ENCODE data around the gene REV3L.

Gene REV3L

GRCh38 chr6:111487661-111488060 lies 4.6 kb upstream of the REV3L start:
- no peak overlapping the region for H3K27ac Mint-ChIP-seq
- TF ChIP-seq CTCF (IDR thresholded peaks at IDR 0.05), result no peak
- H3K4me1 Mint-ChIP-seq, result peaks cover 32% of the 10 kb centered on the region
- peaks cover 31% of the 10 kb centered on the region for H3K36me3 Mint-ChIP-seq (ENCODE audit: low read depth)
- H3K4me3 Mint-ChIP-seq, result no peak overlapping the region
- DNase-seq, result no peak
- peaks cover 6% of the 10 kb centered on the region for H3K9me3 Mint-ChIP-seq
- no peaks in the 10 kb centered on the region for H3K27me3 Mint-ChIP-seq (ENCODE audit: low read depth, poor library complexity)

DNA sequence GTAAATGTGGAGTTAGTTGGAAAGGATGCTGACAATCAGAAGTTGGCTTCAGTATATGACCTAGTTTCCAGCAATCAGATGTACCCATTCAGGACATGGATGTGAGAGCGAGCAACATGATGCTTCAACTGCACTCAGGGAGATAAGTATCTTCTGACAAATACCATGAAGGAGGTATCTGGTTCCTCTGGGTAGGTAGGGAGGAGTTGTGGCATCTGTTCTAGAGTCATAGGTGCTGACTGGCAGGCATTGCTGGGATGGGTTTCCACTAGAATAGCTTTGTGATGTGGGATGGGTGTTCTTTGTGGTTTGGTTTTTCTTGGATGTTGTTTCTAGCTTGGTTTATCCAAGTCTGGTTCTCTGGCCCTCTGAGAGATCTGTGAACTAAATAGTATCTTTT lies 3.9 kb upstream of the REV3L start:
- no peak for DNase-seq
- no peak overlapping the region for H3K4me3 Mint-ChIP-seq
- peaks cover 34% of the 10 kb centered on the region for H3K4me1 Mint-ChIP-seq
- peaks cover 31% of the 10 kb centered on the region for H3K36me3 Mint-ChIP-seq (ENCODE audit: low read depth)
- peaks cover 6% of the 10 kb centered on the region for H3K9me3 Mint-ChIP-seq
- H3K27ac Mint-ChIP-seq, result no peak overlapping the region
- TF ChIP-seq CTCF (IDR thresholded peaks at IDR 0.05), result no peak
- no peaks in the 10 kb centered on the region for H3K27me3 Mint-ChIP-seq (ENCODE audit: low read depth, poor library complexity)

GRCh38 chr6:111486475-111486874 lies 3.5 kb upstream of the REV3L start:
- Mint-ChIP-seq H3K27me3 (ENCODE audit: low read depth, poor library complexity) (no peaks in the 10 kb centered on the region), H3K27ac (no peak overlapping the region), H3K4me3 (no peak overlapping the region), H3K9me3 (peaks cover 6% of the 10 kb centered on the region), H3K36me3 (ENCODE audit: low read depth) (peaks cover 31% of the 10 kb centered on the region), H3K4me1 (peaks cover 38% of the 10 kb centered on the region)
- no peak for TF ChIP-seq CTCF (IDR thresholded peaks at IDR 0.05)
- no peak for DNase-seq

GRCh38 chr6:111485342-111485741 lies 2.3 kb upstream of the REV3L start:
- peaks cover 6% of the 10 kb centered on the region for H3K9me3 Mint-ChIP-seq
- no peak for TF ChIP-seq CTCF (IDR thresholded peaks at IDR 0.05)
- DNase-seq, result no peak
- H3K36me3 Mint-ChIP-seq (ENCODE audit: low read depth), result peaks cover 31% of the 10 kb centered on the region
- peaks cover 42% of the 10 kb centered on the region for H3K4me1 Mint-ChIP-seq
- H3K27ac Mint-ChIP-seq, result no peak overlapping the region
- H3K4me3 Mint-ChIP-seq, result peak overlapping the region; percentile 72
- H3K27me3 Mint-ChIP-seq (ENCODE audit: low read depth, poor library complexity), result no peaks in the 10 kb centered on the region

DNA sequence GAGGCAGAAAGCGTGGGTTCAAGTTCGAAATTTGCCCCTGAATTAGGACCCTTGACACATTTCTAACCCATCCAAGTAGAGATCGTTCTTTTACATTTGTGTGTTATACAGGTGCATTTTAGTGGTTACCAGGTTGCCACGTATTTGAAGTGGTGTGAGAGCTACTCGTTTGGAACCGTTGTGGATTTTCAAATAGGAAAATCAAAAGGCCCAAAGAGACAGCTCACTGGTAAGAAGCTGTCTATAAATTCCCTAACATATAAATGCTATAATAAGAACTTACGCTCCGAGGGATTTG lies 1.6 kb upstream of the REV3L start:
- peaks cover 41% of the 10 kb centered on the region for H3K4me1 Mint-ChIP-seq
- peak overlapping the region; percentile 99 for H3K27ac Mint-ChIP-seq
- no peak for DNase-seq
- H3K27me3 Mint-ChIP-seq (ENCODE audit: low read depth, poor library complexity), result no peaks in the 10 kb centered on the region
- peaks cover 6% of the 10 kb centered on the region for H3K9me3 Mint-ChIP-seq
- peak overlapping the region; percentile 93 for H3K4me3 Mint-ChIP-seq
- no peak for TF ChIP-seq CTCF (IDR thresholded peaks at IDR 0.05)
- H3K36me3 Mint-ChIP-seq (ENCODE audit: low read depth), result peaks cover 27% of the 10 kb centered on the region

DNA sequence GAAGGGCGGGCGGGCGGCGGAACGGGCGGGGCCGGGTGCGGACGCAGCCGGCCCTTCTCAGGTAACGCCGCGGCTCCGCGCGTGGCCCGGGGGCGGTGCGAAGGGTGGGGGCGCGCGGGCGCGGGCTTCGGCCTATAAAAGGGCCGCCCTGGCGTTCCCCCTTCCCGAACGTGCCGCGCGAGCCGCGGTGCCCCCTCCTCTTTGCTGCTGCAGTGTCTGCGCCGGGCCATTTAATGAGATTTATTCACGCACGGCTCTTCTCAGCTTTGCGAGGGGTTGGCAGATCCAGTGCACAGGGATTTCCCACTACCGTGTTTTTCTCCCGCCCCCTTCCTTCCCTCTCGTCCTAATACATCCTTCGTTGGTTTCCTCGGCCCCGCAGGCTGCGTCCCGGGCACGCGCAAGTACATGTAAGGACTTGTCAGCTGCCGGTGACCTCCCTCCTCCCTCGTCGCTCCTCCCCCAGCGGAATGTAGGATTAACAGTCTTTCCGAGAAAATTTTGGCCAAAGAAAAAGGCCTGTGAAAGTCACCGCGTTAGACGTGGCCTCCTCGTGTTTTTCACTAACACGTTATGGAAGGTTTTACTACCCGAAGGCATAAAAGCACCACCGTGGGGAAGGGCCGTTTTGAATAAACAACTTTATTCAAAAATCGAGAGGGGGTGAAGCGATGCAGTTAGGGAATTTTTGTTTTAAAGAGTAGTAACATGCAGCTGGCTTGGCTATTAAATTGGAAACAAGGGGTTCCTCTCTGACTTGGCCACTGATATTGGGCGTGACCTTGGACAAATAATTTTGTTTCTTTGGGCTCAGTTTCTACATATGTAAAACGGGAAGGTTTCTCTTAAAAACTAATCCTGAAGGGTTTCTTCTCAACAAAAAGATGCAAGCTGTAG lies 966 bp upstream of the REV3L start:
- Mint-ChIP-seq H3K27ac (peak overlapping the region; percentile 99), H3K27me3 (ENCODE audit: low read depth, poor library complexity) (no peaks in the 10 kb centered on the region), H3K4me3 (peak overlapping the region; percentile 93), H3K9me3 (peaks cover 6% of the 10 kb centered on the region), H3K4me1 (peaks cover 45% of the 10 kb centered on the region), H3K36me3 (ENCODE audit: low read depth) (peaks cover 27% of the 10 kb centered on the region)
- peak; percentile 88 for DNase-seq
- no peak for TF ChIP-seq CTCF (IDR thresholded peaks at IDR 0.05)

Data from nephron progenitor cell (in vitro differentiated cells).